Kidney (tissue), 14 donors: Measurements from ENCODE around the gene SASH1. TPM values are rescaled to one million over a fixed set of nuclear protein-coding genes. Genes with fewer than 3 reads are reported as not detected.

Experiments used
- DNase-seq, 5 donors: peaks; one replicate each; pipeline ENCODE4 v3.0.0-alpha.2; 2013 to 2020
- FAIRE-seq: peaks from 2 replicates; lab custom pipeline; 2012; peaks lifted over from hg19 to GRCh38; lab: Jason Lieb, UNC
- H3K27ac ChIP-seq, 2 donors: one replicate each; pipeline ENCODE4 v1.7.0; 2013; ENCODE audit warnings: low read depth in 2 of 2, low read length in 2 of 2, inconsistent platforms in 1 of 2
- H3K27me3 ChIP-seq: one replicate; pipeline ENCODE4 v1.7.1; 2013; ENCODE audit warnings: low read length, inconsistent platforms; ENCODE audit not compliant: control insufficient read depth, insufficient read depth
- H3K36me3 ChIP-seq, 3 donors: one replicate each; pipeline versions ENCODE4 v1.7.0 to v1.7.1; 2013; ENCODE audit warnings: low read length in 3 of 3, control low read depth in 1 of 3, inconsistent platforms in 1 of 3; ENCODE audit not compliant: insufficient read depth in 3 of 3, control insufficient read depth in 2 of 3
- H3K4me1 ChIP-seq, 3 donors: one replicate each; pipeline versions ENCODE4 v1.7.0 to v1.7.1; 2013; ENCODE audit warnings: low read length in 3 of 3, inconsistent platforms in 1 of 3, low read depth in 1 of 3; ENCODE audit not compliant: control insufficient read depth in 2 of 3, insufficient read depth in 2 of 3
- H3K4me3 ChIP-seq, 3 donors: one replicate each; pipeline versions ENCODE4 v1.7.0 to v1.8.1; 2013; ENCODE audit warnings: low read length in 3 of 3, control low read depth in 1 of 3, inconsistent platforms in 1 of 3
- H3K9ac ChIP-seq, 3 donors: one replicate each; pipeline versions ENCODE4 v1.7.0 to v1.7.1; 2013; ENCODE audit warnings: low read length in 3 of 3, control low read depth in 1 of 3, inconsistent platforms in 1 of 3
- H3K9me3 ChIP-seq, 3 donors: one replicate each; pipeline versions ENCODE4 v1.7.0 to v1.7.1; 2013; ENCODE audit warnings: low read length in 3 of 3, control low read depth in 1 of 3, inconsistent platforms in 1 of 3; ENCODE audit not compliant: control insufficient read depth in 2 of 3, insufficient read depth in 1 of 3
- intact Hi-C: fragments of 100-400 bp; cut with DNase I; formaldehyde crosslinking; loops from one replicate; pipeline ENCODE4 v1.11.1; 2022
- polyA plus RNA-seq: library from polyadenylated mRNA; stranded (reverse); fragments of 350-450 nt; fragmentation: Illumina TruSeq; extraction: RNeasy Lipid Tissue Mini Kit (QIAGEN cat#74804); gene quantifications from one replicate; pipeline ENCODE4 v1.2.3, GENCODE V29; 2014; ENCODE audit warnings: low read depth, low replicate concordance; ENCODE audit not compliant: insufficient read depth
- total RNA-seq: library from RNA; stranded (reverse); fragmentation: NEBNext Ultra II Directional; extraction: Animal tissue kit (Norgen Biotek cat#: 25700); gene quantifications from one replicate; pipeline ENCODE4 v1.2.1, GENCODE V29; 2021
- TF ChIP-seq, protein P1 (sequence below): IDR thresholded peaks from 3 replicates; pipeline ENCODE4 v1.5.1; 2012; ENCODE audit warnings: mild to moderate bottlenecking, moderate library complexity, borderline replicate concordance; ENCODE audit not compliant: insufficient read depth; ENCODE audit errors: extremely low read depth
- donor health status: control.
- donor health status: control.
- donor health status: control.
- donor health status: control.
- donor health status: control.
- donor health status: DM: yes; HTN: yes; CAD: no.
- donor health status: Normal renal cell carcinoma (clear cell type).

Gene SASH1
- total and polyA plus RNA-seq, 2 donors from 2014 or later: 6.2 to 148 TPM

DNA sequence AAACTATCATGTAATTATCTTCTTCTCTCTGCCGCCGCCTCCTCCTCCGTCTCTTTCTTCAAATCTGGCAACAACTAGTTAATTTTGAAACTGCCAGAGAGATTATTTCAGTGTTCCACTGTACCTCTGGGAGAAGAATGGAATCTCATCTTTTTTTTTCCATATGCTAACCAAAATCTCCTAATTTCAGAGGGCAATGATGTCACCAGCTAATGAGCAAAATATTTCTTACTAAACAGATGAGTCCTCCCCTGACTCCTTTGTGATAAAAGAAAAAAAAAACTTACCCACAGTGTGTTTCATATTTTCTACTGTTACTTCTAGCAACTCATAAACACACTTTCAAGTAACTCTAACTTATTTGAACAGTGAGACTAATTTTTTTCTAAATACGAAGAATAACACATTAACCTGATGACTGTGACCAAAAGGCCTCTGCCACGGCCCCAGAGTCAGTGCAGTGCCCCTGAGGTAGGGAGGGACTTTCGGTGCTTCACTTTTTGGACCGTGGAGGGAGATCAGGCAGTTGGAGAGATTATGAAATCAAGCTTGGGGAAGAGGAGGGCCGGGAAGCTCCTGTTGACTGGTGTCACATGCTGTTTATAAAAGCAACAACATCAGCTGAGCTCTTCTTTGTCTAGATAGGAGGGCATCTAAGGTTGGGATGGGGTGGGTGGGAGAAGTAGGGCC, 159.6 kb downstream of the SASH1 start:
- H3K36me3 ChIP-seq: no peaks in the 10 kb centered on the region
- TF ChIP-seq, protein P1, sequence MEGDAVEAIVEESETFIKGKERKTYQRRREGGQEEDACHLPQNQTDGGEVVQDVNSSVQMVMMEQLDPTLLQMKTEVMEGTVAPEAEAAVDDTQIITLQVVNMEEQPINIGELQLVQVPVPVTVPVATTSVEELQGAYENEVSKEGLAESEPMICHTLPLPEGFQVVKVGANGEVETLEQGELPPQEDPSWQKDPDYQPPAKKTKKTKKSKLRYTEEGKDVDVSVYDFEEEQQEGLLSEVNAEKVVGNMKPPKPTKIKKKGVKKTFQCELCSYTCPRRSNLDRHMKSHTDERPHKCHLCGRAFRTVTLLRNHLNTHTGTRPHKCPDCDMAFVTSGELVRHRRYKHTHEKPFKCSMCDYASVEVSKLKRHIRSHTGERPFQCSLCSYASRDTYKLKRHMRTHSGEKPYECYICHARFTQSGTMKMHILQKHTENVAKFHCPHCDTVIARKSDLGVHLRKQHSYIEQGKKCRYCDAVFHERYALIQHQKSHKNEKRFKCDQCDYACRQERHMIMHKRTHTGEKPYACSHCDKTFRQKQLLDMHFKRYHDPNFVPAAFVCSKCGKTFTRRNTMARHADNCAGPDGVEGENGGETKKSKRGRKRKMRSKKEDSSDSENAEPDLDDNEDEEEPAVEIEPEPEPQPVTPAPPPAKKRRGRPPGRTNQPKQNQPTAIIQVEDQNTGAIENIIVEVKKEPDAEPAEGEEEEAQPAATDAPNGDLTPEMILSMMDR: no peak
- H3K4me3 ChIP-seq: no peak overlapping the region
- intact Hi-C loops: no loop called here
- DNase-seq (peak in 1 of 5 donors; percentile 15), FAIRE-seq (no peak)
- no peak overlapping the region for H3K9ac ChIP-seq
- H3K4me1 ChIP-seq: no peaks in the 10 kb centered on the region
- no peaks in the 10 kb centered on the region for H3K9me3 ChIP-seq
- no peak overlapping the region for H3K27ac ChIP-seq
- H3K27me3 ChIP-seq: no peaks in the 10 kb centered on the region

DNA sequence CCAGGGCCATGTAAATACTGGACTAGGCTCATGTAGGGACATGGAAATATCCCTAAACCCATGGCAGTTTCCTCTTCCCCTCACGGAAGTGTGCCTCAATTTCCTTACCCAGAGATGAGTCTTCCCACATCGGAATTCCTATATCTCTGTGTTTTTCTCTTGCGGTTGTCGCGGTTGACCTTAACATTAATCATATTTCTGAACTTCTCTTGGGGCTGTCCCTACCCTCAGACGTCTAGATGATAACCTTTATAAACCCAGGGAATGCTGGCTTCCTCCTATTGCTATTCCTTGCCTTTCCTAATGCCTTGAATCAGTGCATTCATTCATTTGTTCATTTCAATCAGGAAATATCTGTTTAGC, 160.1 kb downstream of the SASH1 start:
- Histone ChIP-seq H3K4me3 (no peak overlapping the region), H3K27ac (no peak overlapping the region), H3K9ac (no peak overlapping the region), H3K27me3 (no peaks in the 10 kb centered on the region), H3K36me3 (no peaks in the 10 kb centered on the region), H3K9me3 (no peaks in the 10 kb centered on the region), H3K4me1 (no peaks in the 10 kb centered on the region)
- DNase-seq (no peak), FAIRE-seq (no peak)
- intact Hi-C loops: no loop called here
- TF ChIP-seq, protein P1: no peak

DNA sequence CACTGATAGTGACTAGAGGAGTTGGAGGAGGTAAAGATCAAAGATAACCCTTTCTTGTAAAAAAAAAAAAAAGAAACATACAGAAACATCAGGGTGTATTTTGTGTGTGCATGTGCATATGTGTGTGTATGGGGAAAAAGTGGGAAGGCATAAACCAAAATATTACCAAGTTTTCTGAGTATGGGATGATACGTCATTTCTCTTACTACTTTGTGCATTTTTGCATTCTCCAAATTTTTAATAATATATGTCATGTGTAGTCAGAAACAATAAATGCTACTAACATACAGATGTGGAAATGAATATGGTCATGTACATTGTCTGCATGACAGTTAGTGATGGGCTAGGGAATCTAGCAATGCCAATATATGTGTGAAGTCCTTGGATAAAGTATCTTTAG, 161.1 kb downstream of the SASH1 start:
- Histone ChIP-seq H3K9me3 (no peaks in the 10 kb centered on the region), H3K36me3 (no peaks in the 10 kb centered on the region), H3K9ac (no peak overlapping the region), H3K4me1 (no peaks in the 10 kb centered on the region), H3K27ac (no peak overlapping the region), H3K4me3 (no peak overlapping the region), H3K27me3 (no peaks in the 10 kb centered on the region)
- TF ChIP-seq, protein P1: no peak
- DNase-seq (no peak), FAIRE-seq (no peak)
- intact Hi-C loops: no loop called here
